ENCODE measurements around the gene SEC22C.

DNA sequence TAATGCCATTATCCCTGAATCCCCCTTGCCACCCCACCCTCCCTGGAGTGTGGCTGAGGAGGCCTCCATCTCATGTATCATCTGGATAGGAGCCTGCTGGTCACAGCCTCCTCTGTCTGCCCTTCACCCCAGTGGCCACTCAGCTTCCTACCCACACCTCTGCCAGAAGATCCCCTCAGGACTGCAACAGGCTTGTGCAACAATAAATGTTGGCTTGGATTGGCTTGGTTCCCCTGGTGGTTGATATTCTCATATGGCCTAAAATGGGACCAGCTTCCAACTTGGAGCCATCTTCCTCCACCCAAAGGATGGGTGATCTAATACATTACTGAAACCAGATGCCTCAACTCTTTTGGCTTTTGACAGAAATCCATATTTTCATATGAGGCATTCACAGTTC is 44.4 kb downstream of the SEC22C start:
- TF ChIP-seq GATA2 (IDR thresholded peaks at IDR 0.05; ENCODE audit: low read depth, low read length) (no peak), GATA3 (IDR thresholded peaks at IDR 0.05; ENCODE audit: low read depth, low read length) (no peak)

Measured in SH-SY5Y (cell line).